Loucy (cell line): Measurements from ENCODE around the gene HHLA2.
"Not testable (repeated sequence)": the region's sequence is repeated elsewhere in the genome, so short reads cannot be mapped to it uniquely, and the experiment has no call there.

Experiments
- H2AFZ ChIP-seq: fragments of 200-600 bp; sonication (generic); 2 replicates; pipeline ENCODE4 v1.6.0; 2016; ENCODE audit warnings: antibody characterized with exemption, mild to moderate bottlenecking, low read length, moderate library complexity
- H3F3A ChIP-seq: fragments of 200-600 bp; 2 replicates; pipeline ENCODE4 v1.6.0; 2016; ENCODE audit warnings: antibody characterized with exemption, low read depth, mild to moderate bottlenecking
- H3K27me3 ChIP-seq: fragments of 200-600 bp; sonication (generic); 2 replicates; pipeline ENCODE4 v1.6.1; 2014; ENCODE audit warnings: low read length, mild to moderate bottlenecking; ENCODE audit not compliant: insufficient read depth, poor library complexity, severe bottlenecking
- H3K36me3 ChIP-seq: fragments of 200-600 bp; sonication (generic); 2 replicates; pipeline ENCODE4 v1.6.1; 2016; ENCODE audit warnings: low read length; ENCODE audit not compliant: insufficient read depth
- H3K4me1 ChIP-seq: fragments of 200-600 bp; sonication (generic); 2 replicates; pipeline ENCODE4 v1.5.1; 2014; ENCODE audit warnings: low read length, mild to moderate bottlenecking; ENCODE audit not compliant: insufficient read depth, poor library complexity, severe bottlenecking
- H3K4me2 ChIP-seq: fragments of 200-600 bp; sonication (generic); 2 replicates; pipeline ENCODE4 v1.6.0; 2014; ENCODE audit warnings: antibody characterized with exemption, low read length, low read depth, mild to moderate bottlenecking; ENCODE audit not compliant: poor library complexity, severe bottlenecking
- H3K4me3 ChIP-seq: fragments of 200-600 bp; sonication (generic); 2 replicates; pipeline ENCODE4 v1.5.1; 2014; ENCODE audit warnings: low read length, mild to moderate bottlenecking, mixed read lengths; ENCODE audit not compliant: poor library complexity, severe bottlenecking
- H3K79me2 ChIP-seq: fragments of 200-600 bp; sonication (generic); 2 replicates; pipeline ENCODE4 v1.6.1; 2014; ENCODE audit warnings: low read length; ENCODE audit not compliant: insufficient read depth
- H3K9ac ChIP-seq: fragments of 200-600 bp; sonication (generic); 2 replicates; pipeline ENCODE4 v1.6.0; 2014; ENCODE audit warnings: mild to moderate bottlenecking, low read depth, low read length, moderate library complexity; ENCODE audit not compliant: poor library complexity, severe bottlenecking
- H3K9me2 ChIP-seq: fragments of 200-600 bp; sonication (generic); replicated peaks from 2 replicates; pipeline ENCODE4 v1.6.1; 2016; ENCODE audit warnings: low read depth, low read length, mixed read lengths
- H3K9me3 ChIP-seq: fragments of 200-600 bp; sonication (generic); 2 replicates; pipeline ENCODE4 v1.6.1; 2014; ENCODE audit warnings: mild to moderate bottlenecking, antibody characterized with exemption, low read length, low read depth; ENCODE audit not compliant: insufficient read depth
- H4K20me1 ChIP-seq: fragments of 200-600 bp; sonication (generic); 2 replicates; pipeline ENCODE4 v1.6.0; 2014; ENCODE audit warnings: antibody characterized with exemption, low read length, mild to moderate bottlenecking; ENCODE audit not compliant: insufficient read depth, poor library complexity, severe bottlenecking
- CTCF ChIP-seq: fragments of 200-600 bp; sonication (generic); conservative IDR thresholded peaks from 2 replicates; pipeline ENCODE4 v1.5.1; 2014; ENCODE audit warnings: mild to moderate bottlenecking, antibody characterized with exemption, low read length
- EZH2phosphoT487 ChIP-seq: fragments of 200-600 bp; IDR thresholded peaks from 2 replicates; pipeline ENCODE4 v1.6.1; 2018; ENCODE audit warnings: antibody characterized with exemption, mild to moderate bottlenecking, moderate library complexity, borderline replicate concordance

The HHLA2 gene

GRCh38 chr3:108271626-108272025 is 24.7 kb upstream of the HHLA2 start:
- Histone ChIP-seq H3K27me3 (no peaks in the 10 kb centered on the region), H3K36me3 (no peaks in the 10 kb centered on the region), H2AFZ (no peak overlapping the region), H3F3A (no peaks in the 10 kb centered on the region), H3K9me3 (peaks cover 6% of the 10 kb centered on the region; the same call in 1 of the 2 replicates), H3K79me2 (no peaks in the 10 kb centered on the region), H4K20me1 (no peaks in the 10 kb centered on the region), H3K4me1 (no peaks in the 10 kb centered on the region), H3K4me3 (no peak overlapping the region), H3K9me2 (no peaks in the 10 kb centered on the region), H3K4me2 (no peak overlapping the region), H3K9ac (no peak overlapping the region)
- no peak for TF ChIP-seq CTCF
- no peak for TF ChIP-seq EZH2phosphoT487

- H4K20me1 ChIP-seq, H3K9me2 ChIP-seq, H3K4me1 ChIP-seq, H2AFZ ChIP-seq, H3K4me3 ChIP-seq, H3K79me2 ChIP-seq, H3K9ac ChIP-seq, H3K36me3 ChIP-seq, H3F3A ChIP-seq, H3K27me3 ChIP-seq, H3K4me2 ChIP-seq: not testable (repeated sequence)
- H3K9me3 ChIP-seq, result peaks cover 27% of the 10 kb centered on the region; the same call in 1 of the 2 replicates
Measured at GRCh38 chr3:108279066-108279465, 17.3 kb upstream of the HHLA2 start.

- H3F3A ChIP-seq, result no peaks in the 10 kb centered on the region
- H3K4me1 ChIP-seq, result no peaks in the 10 kb centered on the region
- H4K20me1 ChIP-seq, result no peaks in the 10 kb centered on the region
- H3K9ac ChIP-seq, result no peak overlapping the region
- no peaks in the 10 kb centered on the region for H3K27me3 ChIP-seq
- no peaks in the 10 kb centered on the region for H3K79me2 ChIP-seq
- no peak overlapping the region for H3K4me2 ChIP-seq
- H3K36me3 ChIP-seq, result no peaks in the 10 kb centered on the region
- no peak overlapping the region for H2AFZ ChIP-seq
- peaks cover 27% of the 10 kb centered on the region; the same call in 1 of the 2 replicates for H3K9me3 ChIP-seq
- H3K9me2 ChIP-seq, result no peaks in the 10 kb centered on the region
- TF ChIP-seq CTCF (no peak), EZH2phosphoT487 (no peak)
- H3K4me3 ChIP-seq, result no peak overlapping the region
Measured at GRCh38 chr3:108280476-108280875, 15.9 kb upstream of the HHLA2 start.

GRCh38 chr3:108281670-108282069 is 14.7 kb upstream of the HHLA2 start:
- no peak overlapping the region for H3K4me2 ChIP-seq
- H3K9me3 ChIP-seq, result peaks cover 27% of the 10 kb centered on the region
- no peaks in the 10 kb centered on the region for H3K36me3 ChIP-seq
- H3F3A ChIP-seq, result no peaks in the 10 kb centered on the region
- no peaks in the 10 kb centered on the region for H4K20me1 ChIP-seq
- H3K9me2 ChIP-seq, result no peaks in the 10 kb centered on the region
- H3K9ac ChIP-seq, result no peak overlapping the region
- TF ChIP-seq EZH2phosphoT487 (no peak), CTCF (no peak)
- H2AFZ ChIP-seq, result no peak overlapping the region
- H3K4me1 ChIP-seq, result no peaks in the 10 kb centered on the region
- no peaks in the 10 kb centered on the region for H3K27me3 ChIP-seq
- no peaks in the 10 kb centered on the region for H3K79me2 ChIP-seq
- no peak overlapping the region for H3K4me3 ChIP-seq
